Right lobe of liver (tissue), 4 donors: Measurements from ENCODE around the gene RAG1.

ENCODE experiments used
- POLR2A ChIP-seq: fragments of 450-650 bp; IDR thresholded peaks from one replicate; pipeline ENCODE4 v1.6.1; 2017; ENCODE audit warnings: antibody characterized with exemption, mild to moderate bottlenecking
- TF ChIP-seq, protein P1 (sequence below), 4 donors: fragments of 200-600 bp in 3 of 4; fragments of 450-650 bp in 1 of 4; IDR thresholded peaks; one replicate each; pipeline versions ENCODE4 v1.5.1 to v1.8.0; 2016 to 2022; ENCODE audit warnings: antibody characterized with exemption in 4 of 4, mild to moderate bottlenecking in 2 of 4
- donor health status: DM: no; HTN: no; CAD: no.
- donor health status: DM: no; HTN: no; CAD: no.
- donor health status: DM: no; HTN: yes; CAD: no.

DNA sequence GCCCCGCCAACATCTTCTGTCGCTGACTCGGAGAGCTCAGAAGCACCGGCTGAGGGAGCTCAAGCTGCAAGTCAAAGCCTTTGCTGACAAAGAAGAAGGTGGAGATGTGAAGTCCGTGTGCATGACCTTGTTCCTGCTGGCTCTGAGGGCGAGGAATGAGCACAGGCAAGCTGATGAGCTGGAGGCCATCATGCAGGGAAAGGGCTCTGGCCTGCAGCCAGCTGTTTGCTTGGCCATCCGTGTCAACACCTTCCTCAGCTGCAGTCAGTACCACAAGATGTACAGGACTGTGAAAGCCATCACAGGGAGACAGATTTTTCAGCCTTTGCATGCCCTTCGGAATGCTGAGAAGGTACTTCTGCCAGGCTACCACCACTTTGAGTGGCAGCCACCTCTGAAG lies 6.7 kb downstream of the RAG1 start:
- TF ChIP-seq, protein P1, sequence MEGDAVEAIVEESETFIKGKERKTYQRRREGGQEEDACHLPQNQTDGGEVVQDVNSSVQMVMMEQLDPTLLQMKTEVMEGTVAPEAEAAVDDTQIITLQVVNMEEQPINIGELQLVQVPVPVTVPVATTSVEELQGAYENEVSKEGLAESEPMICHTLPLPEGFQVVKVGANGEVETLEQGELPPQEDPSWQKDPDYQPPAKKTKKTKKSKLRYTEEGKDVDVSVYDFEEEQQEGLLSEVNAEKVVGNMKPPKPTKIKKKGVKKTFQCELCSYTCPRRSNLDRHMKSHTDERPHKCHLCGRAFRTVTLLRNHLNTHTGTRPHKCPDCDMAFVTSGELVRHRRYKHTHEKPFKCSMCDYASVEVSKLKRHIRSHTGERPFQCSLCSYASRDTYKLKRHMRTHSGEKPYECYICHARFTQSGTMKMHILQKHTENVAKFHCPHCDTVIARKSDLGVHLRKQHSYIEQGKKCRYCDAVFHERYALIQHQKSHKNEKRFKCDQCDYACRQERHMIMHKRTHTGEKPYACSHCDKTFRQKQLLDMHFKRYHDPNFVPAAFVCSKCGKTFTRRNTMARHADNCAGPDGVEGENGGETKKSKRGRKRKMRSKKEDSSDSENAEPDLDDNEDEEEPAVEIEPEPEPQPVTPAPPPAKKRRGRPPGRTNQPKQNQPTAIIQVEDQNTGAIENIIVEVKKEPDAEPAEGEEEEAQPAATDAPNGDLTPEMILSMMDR (IDR thresholded peaks at IDR 0.05), result no peak
- no peak for TF ChIP-seq POLR2A
